H9 (cell line): ENCODE measurements around the gene FOXF2. TPM values are rescaled to one million over a fixed set of nuclear protein-coding genes. Genes with fewer than 3 reads are reported as not detected.
"Not testable (repeated sequence)": the region's sequence is repeated elsewhere in the genome, so short reads cannot be mapped to it uniquely, and the experiment has no call there.

Experiments used
- DNase-seq: peaks from one replicate; pipeline ENCODE4 v3.0.0-alpha.2; 2017
- H2AFZ ChIP-seq: one replicate; pipeline ENCODE4 v1.6.1; 2013; ENCODE audit warnings: mild to moderate bottlenecking, low read length, control low read depth, moderate library complexity
- H2AK5ac ChIP-seq: 2 replicates; pipeline ENCODE4 v1.6.1; 2013; ENCODE audit warnings: low read length, control low read depth, mixed read lengths; ENCODE audit not compliant: insufficient read length
- H2BK120ac ChIP-seq: one replicate; pipeline ENCODE4 v1.6.1; 2013; ENCODE audit warnings: low read depth, mild to moderate bottlenecking, low read length, control low read depth, inconsistent platforms; ENCODE audit not compliant: poor library complexity, severe bottlenecking
- H2BK12ac ChIP-seq: 2 replicates; pipeline ENCODE4 v1.6.1; 2013; ENCODE audit warnings: low read length, control low read depth, mixed read lengths, low read depth; ENCODE audit not compliant: insufficient read length
- H2BK15ac ChIP-seq: 2 replicates; pipeline ENCODE4 v1.6.1; 2013; ENCODE audit warnings: low read depth, low read length, control low read depth
- H2BK20ac ChIP-seq: one replicate; pipeline ENCODE4 v1.6.1; 2013; ENCODE audit warnings: low read depth, mild to moderate bottlenecking, low read length, control low read depth, inconsistent platforms; ENCODE audit not compliant: poor library complexity, severe bottlenecking
- H2BK5ac ChIP-seq: 2 replicates; pipeline ENCODE4 v1.6.1; 2013; ENCODE audit warnings: low read length, control low read depth, mixed read lengths; ENCODE audit not compliant: insufficient read length
- H3K14ac ChIP-seq: 2 replicates; pipeline ENCODE4 v1.6.1; 2013; ENCODE audit warnings: low read length, control low read depth; ENCODE audit not compliant: insufficient read depth
- H3K18ac ChIP-seq: 2 replicates; pipeline ENCODE4 v1.6.1; 2013; ENCODE audit warnings: low read depth, mild to moderate bottlenecking, mixed read lengths, low read length, control low read depth; ENCODE audit not compliant: insufficient read length
- H3K23ac ChIP-seq: 2 replicates; pipeline ENCODE4 v1.6.1; 2013; ENCODE audit warnings: low read length, control low read depth, mixed read lengths, low read depth; ENCODE audit not compliant: insufficient read length
- H3K23me2 ChIP-seq: 2 replicates; pipeline ENCODE4 v1.6.1; 2013; ENCODE audit warnings: low read depth, mild to moderate bottlenecking, mixed read lengths, low read length, control low read depth; ENCODE audit not compliant: insufficient read length, poor library complexity, severe bottlenecking
- H3K27ac ChIP-seq: 2 replicates; pipeline ENCODE4 v1.5.1; 2013; ENCODE audit warnings: low read length, control low read depth, mixed read lengths, low read depth; ENCODE audit not compliant: insufficient read length
- H3K27me3 ChIP-seq: 2 replicates; pipeline ENCODE4 v1.6.1; 2013; ENCODE audit warnings: low read length, control low read depth, inconsistent platforms; ENCODE audit not compliant: insufficient read depth
- H3K4ac ChIP-seq: 2 replicates; pipeline ENCODE4 v1.6.1; 2013; ENCODE audit warnings: low read depth, mild to moderate bottlenecking, control low read depth, inconsistent platforms, low read length, moderate library complexity
- H3K4me1 ChIP-seq: 2 replicates; pipeline ENCODE4 v1.6.1; 2013; ENCODE audit warnings: low read length, control low read depth, inconsistent platforms; ENCODE audit not compliant: insufficient read depth
- H3K4me2 ChIP-seq: 2 replicates; pipeline ENCODE4 v1.6.1; 2013; ENCODE audit warnings: low read length, control low read depth, mixed read lengths; ENCODE audit not compliant: insufficient read length, insufficient read depth
- H3K56ac ChIP-seq: 2 replicates; pipeline ENCODE4 v1.6.1; 2013; ENCODE audit warnings: low read depth, mild to moderate bottlenecking, mixed read lengths, low read length, control low read depth; ENCODE audit not compliant: insufficient read length
- H3K79me1 ChIP-seq: 2 replicates; pipeline ENCODE4 v1.6.1; 2013; ENCODE audit warnings: low read depth, mild to moderate bottlenecking, moderate library complexity, low read length, control low read depth, inconsistent platforms; ENCODE audit not compliant: insufficient read depth, poor library complexity, severe bottlenecking
- H3K79me2 ChIP-seq: 2 replicates; pipeline ENCODE4 v1.6.1; 2013; ENCODE audit warnings: low read length, control low read depth, inconsistent platforms; ENCODE audit not compliant: insufficient read depth
- H3K9ac ChIP-seq: 2 replicates; pipeline ENCODE4 v1.6.1; 2013; ENCODE audit warnings: low read length, control low read depth, mixed read lengths; ENCODE audit not compliant: insufficient read length; ENCODE audit errors: extremely low read depth
- H3K9me3 ChIP-seq: one replicate; pipeline ENCODE4 v1.6.1; 2013; ENCODE audit warnings: low read depth, low read length, inconsistent platforms; ENCODE audit not compliant: control insufficient read depth
- H3T11ph ChIP-seq: one replicate; pipeline ENCODE4 v1.6.1; 2013; ENCODE audit warnings: mild to moderate bottlenecking, low read length, control low read depth, inconsistent platforms
- H4K20me1 ChIP-seq: one replicate; pipeline ENCODE4 v1.6.1; 2013; ENCODE audit not compliant: control insufficient read depth, insufficient read length, insufficient read depth
- H4K5ac ChIP-seq: 2 replicates; pipeline ENCODE4 v1.6.1; 2013; ENCODE audit warnings: low read depth, mild to moderate bottlenecking, mixed read lengths, low read length, control low read depth; ENCODE audit not compliant: insufficient read length
- H4K8ac ChIP-seq: replicated peaks from 2 replicates; pipeline ENCODE4 v1.6.1; 2013; ENCODE audit warnings: low read length, control low read depth, mixed read lengths, low read depth; ENCODE audit not compliant: insufficient read length
- H4K91ac ChIP-seq: 2 replicates; pipeline ENCODE4 v1.6.1; 2013; ENCODE audit warnings: low read depth, mild to moderate bottlenecking, moderate library complexity, mixed read lengths, low read length, control low read depth; ENCODE audit not compliant: insufficient read length
- H3K27ac Mint-ChIP-seq, 3 experiments: 2 replicates in 2 of 3; 3 replicates in 1 of 3; pipeline ENCODE4 v1.8.0; 2020 to 2021; ENCODE audit warnings: mixed read lengths in 3 of 3, mild to moderate bottlenecking in 1 of 3, moderate library complexity in 1 of 3
- H3K27me3 Mint-ChIP-seq: 2 replicates; pipeline ENCODE4 v1.8.0; 2021; ENCODE audit warnings: low read depth, mild to moderate bottlenecking, moderate library complexity, mixed read lengths
- H3K36me3 Mint-ChIP-seq, 3 experiments: 2 replicates in 2 of 3; 3 replicates in 1 of 3; pipeline ENCODE4 v1.8.0; 2020 to 2021; ENCODE audit warnings: low read depth in 3 of 3, mixed read lengths in 3 of 3; ENCODE audit not compliant: insufficient read depth in 1 of 3
- H3K4me1 Mint-ChIP-seq, 2 experiments: 2 replicates each; pipeline ENCODE4 v1.8.0; 2020; ENCODE audit warnings: mixed read lengths in 2 of 2
- H3K4me3 Mint-ChIP-seq, 2 experiments: 2 replicates in 1 of 2; 3 replicates in 1 of 2; pipeline ENCODE4 v1.8.0; 2020 to 2021; ENCODE audit warnings: mild to moderate bottlenecking in 2 of 2, mixed read lengths in 2 of 2, moderate library complexity in 1 of 2
- H3K9me3 Mint-ChIP-seq, 2 experiments: 2 replicates in 1 of 2; 3 replicates in 1 of 2; pipeline ENCODE4 v1.8.0; 2020; ENCODE audit warnings: mild to moderate bottlenecking in 2 of 2, mixed read lengths in 2 of 2, moderate library complexity in 1 of 2
- CTCF ChIP-seq: fragments of 200-600 bp; sonication (generic); conservative IDR thresholded peaks from 3 replicates; pipeline ENCODE4 v1.8.0; 2021; ENCODE audit warnings: antibody characterized with exemption, mild to moderate bottlenecking
- whole genome bisulfite sequencing: extraction: QIAGEN DNeasy Blood & Tissue Kit; methylation state at CpG from one replicate; pipeline ENCODE4 v1.1.7; 2013; ENCODE audit warnings: missing lambda C conversion rate, low lambda C conversion rate, mixed read lengths; ENCODE audit not compliant: insufficient read length; ENCODE audit errors: extremely low coverage; 5-methylcytosine and 5-hydroxymethylcytosine counted together
- total RNA-seq: library from RNA; stranded (reverse); gene quantifications from 2 replicates; pipeline ENCODE4 v1.2.1, GENCODE V29; 2021

FOXF2 gene
- total RNA-seq, 1 experiment from 2014 or later, result not detected

- Histone ChIP-seq H2BK15ac (no peak overlapping the region), H3K79me1 (no peaks in the 10 kb centered on the region), H3K27me3 (peaks cover 2% of the 10 kb centered on the region; the same call in 1 of the 2 replicates), H4K8ac (no peak overlapping the region), H3K27ac (no peak overlapping the region), H3K79me2 (no peaks in the 10 kb centered on the region), H2BK12ac (no peak overlapping the region), H3K9me3 (no peaks in the 10 kb centered on the region), H3K9ac (no peak overlapping the region), H3T11ph (no peak overlapping the region), H3K18ac (no peak overlapping the region), H2BK20ac (no peak overlapping the region), H3K56ac (no peak overlapping the region), H3K14ac (no peak overlapping the region), H4K5ac (no peak overlapping the region), H2AK5ac (no peak overlapping the region), H3K23ac (no peak overlapping the region), H3K23me2 (no peaks in the 10 kb centered on the region), H3K4me1 (no peaks in the 10 kb centered on the region), H3K4me2 (no peak overlapping the region), H2BK5ac (no peak overlapping the region), H2AFZ (no peak overlapping the region), H2BK120ac (no peak overlapping the region), H4K20me1 (no peaks in the 10 kb centered on the region), H3K4ac (no peak overlapping the region), H4K91ac (no peak overlapping the region)
- Mint-ChIP-seq H3K27me3 (peaks cover 73% of the 10 kb centered on the region), H3K27ac (no peak overlapping the region), H3K36me3 (peaks cover 0 to 1% (median 0%) of the 10 kb centered on the region in 3 experiments; a peak in 1 of 7 replicates), H3K4me1 (peaks cover 6 to 8% of the 10 kb centered on the region in 2 experiments; a peak in 3 of 4 replicates), H3K9me3 (peaks cover 7 to 8% of the 10 kb centered on the region in 2 experiments), H3K4me3 (no peak overlapping the region)
- no peak for TF ChIP-seq CTCF
- no peak for DNase-seq
- WGBS, result no CpG with 5 or more reads among the region's 9 CpGs
These were observed 20.4 kb upstream of the FOXF2 start for GRCh38 chr6:1368940-1369339.

DNA sequence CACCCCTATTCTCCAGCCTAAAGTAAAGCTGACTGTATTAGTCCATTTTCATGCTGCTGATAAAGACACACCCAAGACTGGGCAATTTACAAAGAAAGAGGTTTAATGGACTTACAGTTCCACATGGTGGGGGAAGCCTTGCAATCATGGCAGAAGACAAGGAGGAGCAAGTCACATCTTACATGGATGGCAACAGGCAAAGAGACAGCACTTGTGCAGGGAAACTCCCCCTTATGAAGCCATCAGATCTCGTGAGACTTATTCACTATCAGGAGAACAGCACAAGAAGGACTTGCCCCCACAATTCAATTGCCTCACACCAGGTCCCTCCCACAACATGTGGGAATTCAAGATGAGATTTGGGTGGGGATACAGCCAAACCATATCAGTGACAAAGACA lies 19.7 kb upstream of the FOXF2 start:
- not testable (repeated sequence) for H2BK12ac ChIP-seq, H3K9ac ChIP-seq, H3K23me2 ChIP-seq, H3K9me3 Mint-ChIP-seq, H3K14ac ChIP-seq, H3K27ac ChIP-seq, DNase-seq, H3K4me1 ChIP-seq, H3K23ac ChIP-seq, H3T11ph ChIP-seq, H3K79me2 ChIP-seq, H3K4me2 ChIP-seq, H3K4me1 Mint-ChIP-seq, H3K56ac ChIP-seq, H3K4ac ChIP-seq, H2BK20ac ChIP-seq, H3K18ac ChIP-seq, H2AFZ ChIP-seq, H3K9me3 ChIP-seq, H4K91ac ChIP-seq, H2BK120ac ChIP-seq, H3K79me1 ChIP-seq, H2BK15ac ChIP-seq, H4K8ac ChIP-seq, H3K27me3 ChIP-seq, H4K20me1 ChIP-seq, H2AK5ac ChIP-seq, H4K5ac ChIP-seq, H3K27ac Mint-ChIP-seq, H3K36me3 Mint-ChIP-seq, H2BK5ac ChIP-seq, H3K4me3 Mint-ChIP-seq
- WGBS, result no CpG with 5 or more reads among the region's 1 CpG
- H3K27me3 Mint-ChIP-seq, result peaks cover 78% of the 10 kb centered on the region
